GM18909 (cell line): ENCODE data around the gene ZFAND3.
"Not testable (repeated sequence)": the region's sequence is repeated elsewhere in the genome, so short reads cannot be mapped to it uniquely, and the experiment has no call there.

Source experiments
- ATAC-seq: cut with Tn5 transposase; IDR thresholded peaks from one replicate; pipeline ENCODE4 v1.9.1; 2021; ENCODE audit warnings: mild to moderate bottlenecking; ENCODE audit not compliant: unreplicated experiment, poor library complexity

Gene ZFAND3

DNA sequence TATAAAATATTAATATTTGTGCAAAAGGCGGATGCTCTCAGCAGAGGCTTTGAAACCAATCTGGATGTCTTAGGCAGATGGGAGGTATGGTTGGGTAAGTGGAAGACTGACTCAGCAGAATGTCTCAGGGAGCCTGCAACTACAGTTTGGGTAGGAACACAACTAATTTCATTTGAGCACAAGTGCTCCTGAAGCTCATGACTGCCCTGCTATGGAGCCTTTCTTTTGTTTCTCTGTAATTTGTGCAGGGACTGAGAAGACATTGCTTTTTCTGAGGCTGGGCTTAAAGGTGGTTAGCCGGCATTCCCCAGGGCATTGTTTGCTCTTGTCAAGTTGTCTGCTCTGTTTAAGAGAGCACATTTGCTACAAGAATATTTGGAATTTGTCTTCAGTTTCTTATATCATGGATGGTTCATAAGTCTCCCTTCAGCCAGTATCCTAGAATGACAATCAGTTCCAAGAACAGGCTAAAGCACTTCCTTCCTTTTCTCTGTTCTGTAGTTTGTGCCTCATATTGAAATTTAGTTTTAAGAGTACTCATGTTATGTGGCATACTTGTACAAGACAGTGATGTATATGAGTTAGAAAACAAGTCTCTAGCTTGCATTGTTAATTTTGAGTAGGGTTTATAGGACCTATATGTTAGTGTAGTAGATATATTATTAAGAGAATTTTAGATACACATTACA is 208.3 kb downstream of the ZFAND3 start:
- no peak for ATAC-seq

DNA sequence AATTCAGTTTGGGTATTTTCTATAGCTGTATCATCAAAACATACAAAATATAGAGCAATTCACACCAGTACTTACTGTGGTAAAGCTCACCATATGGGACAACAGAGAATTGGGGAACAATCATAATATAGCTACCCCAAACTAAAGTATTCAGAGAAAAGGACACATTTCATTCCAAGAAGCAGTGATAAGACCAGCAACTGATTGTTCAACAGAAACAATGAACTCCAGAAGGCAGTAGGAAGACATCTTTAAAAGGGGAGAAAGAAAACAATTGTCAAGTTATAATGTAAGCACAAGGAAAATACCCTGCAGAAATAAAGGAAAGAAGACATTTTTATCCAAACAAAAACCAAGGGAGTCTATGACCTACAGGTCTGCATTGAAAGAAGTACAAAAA is 210.9 kb downstream of the ZFAND3 start:
- ATAC-seq = no peak

DNA sequence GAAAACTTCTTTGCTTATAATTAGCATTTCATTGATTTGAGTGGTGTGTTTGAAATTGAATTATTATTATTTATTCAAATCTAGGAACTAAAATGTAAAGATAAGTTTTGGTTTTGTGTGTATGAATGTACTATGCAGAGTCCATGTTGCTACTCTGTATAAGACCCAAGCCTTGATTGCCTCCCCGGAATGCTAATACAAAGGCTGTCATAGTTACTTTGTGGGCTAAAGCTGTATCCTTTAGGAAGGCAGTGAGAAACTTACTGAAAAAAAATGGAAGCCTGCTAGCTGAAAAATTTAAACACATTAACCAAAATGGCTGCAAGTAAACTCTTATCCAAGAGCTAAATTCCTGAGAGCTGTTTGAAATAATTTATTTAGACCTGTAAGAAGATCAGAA is 213.3 kb downstream of the ZFAND3 start:
- no peak for ATAC-seq

DNA sequence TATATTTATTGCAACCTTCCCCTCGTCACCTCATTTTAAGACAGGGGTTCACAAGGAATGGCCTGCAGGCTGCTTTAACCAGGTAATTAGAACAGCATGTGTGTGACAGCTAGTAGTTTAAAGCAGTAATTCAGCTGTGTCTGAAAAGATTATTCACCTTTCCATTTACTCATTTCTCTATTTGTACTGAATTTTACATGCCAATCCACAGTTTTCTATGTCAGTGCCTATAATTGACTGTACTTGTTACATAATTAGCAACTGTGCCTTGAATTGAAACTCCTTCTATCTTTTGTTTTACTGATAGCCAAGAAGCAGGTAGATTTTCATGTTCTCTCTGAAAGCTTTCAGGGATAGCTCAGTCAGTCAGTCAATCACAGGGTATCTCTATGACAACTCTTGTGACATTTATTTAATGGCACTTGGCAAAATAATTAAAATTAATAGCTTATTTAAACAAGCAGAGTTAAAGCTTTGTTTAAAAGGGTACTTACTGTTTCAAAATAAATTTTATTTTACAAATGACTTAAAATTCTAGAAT is 214.0 kb downstream of the ZFAND3 start:
- ATAC-seq = no peak

DNA sequence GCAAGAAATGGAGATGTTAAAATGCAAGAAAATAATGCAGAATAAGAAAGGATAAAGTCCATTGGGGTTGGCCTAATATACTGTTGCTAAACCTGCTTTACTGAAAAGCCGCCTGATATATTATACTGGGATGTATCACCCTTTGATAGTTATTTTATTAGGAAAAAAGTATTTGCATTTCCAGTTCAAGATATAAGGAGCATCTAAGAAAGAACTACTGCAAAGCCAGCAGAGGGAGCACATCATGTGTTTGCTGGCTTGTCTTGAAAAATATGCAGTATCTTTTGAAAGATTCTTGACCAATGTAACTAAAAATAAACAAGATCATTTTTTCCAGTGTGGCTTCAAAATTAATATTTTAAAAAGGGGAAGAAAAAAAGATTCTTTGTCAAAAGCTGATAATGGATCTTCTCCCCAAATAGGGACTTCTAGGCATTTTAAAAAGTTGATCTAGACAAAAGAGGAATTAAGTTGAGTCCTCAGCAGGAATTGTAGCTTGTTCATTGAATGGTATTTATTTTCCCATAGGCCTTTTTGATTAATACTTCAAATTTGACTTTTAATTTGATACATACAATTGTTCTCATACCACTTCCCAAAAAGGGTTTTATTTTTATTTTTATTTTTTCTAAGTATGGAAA is 214.9 kb downstream of the ZFAND3 start:
- ATAC-seq = no peak

DNA sequence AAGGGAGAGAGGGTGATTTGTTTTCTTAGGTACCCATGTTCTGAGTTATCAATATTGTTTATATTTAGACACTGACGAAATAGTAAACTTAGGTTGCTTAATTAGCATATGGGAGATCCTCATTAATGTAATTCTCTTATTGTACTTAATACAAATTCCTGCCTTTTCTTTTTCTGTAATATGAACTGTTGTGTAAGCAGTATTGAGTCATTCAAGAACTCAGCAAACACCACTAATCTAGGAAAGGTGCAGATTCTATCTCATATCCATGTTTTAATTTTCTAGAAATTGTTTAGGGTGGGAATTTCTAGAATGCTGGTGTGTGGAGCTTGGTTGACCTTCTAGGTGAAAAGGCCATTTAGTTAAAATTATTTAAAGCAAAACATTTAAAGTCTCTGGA is 216.0 kb downstream of the ZFAND3 start:
- no peak for ATAC-seq

DNA sequence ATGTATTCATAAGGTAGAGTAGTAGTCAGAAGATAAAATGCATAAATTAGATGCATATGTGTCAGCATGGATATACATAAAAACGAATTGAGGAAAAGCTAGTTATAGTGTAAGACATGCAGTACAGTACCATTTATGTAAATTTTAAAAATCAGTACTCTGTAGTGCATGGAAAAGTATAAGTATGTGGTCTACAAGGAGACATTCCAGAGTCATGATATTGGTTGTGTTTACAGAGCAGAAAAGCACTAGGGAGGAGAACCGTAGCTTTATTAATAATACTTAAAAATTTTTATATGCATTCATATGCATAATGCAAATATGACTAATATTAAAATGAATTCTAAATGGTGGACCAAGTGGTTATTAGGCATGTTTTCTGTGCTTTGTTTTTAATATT is 220.0 kb downstream of the ZFAND3 start:
- ATAC-seq = no peak

DNA sequence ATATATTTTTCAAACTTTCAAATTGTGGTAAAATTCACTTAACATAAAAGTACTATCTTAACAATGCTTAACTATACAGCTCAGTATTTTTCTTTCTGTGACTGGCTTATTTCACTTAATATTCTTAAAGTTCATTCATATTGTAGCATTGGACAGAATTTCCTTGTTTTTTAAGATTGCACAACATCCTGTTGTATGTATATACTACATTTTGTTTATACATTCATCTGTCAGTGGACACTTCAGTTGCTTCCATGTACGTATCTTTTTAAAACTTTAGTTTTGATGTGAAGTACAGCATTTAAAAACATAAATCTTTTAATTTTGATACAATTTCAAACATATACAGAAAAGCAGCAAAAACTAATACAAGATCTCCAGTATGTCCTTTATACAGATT is 220.7 kb downstream of the ZFAND3 start:
- ATAC-seq = no peak

DNA sequence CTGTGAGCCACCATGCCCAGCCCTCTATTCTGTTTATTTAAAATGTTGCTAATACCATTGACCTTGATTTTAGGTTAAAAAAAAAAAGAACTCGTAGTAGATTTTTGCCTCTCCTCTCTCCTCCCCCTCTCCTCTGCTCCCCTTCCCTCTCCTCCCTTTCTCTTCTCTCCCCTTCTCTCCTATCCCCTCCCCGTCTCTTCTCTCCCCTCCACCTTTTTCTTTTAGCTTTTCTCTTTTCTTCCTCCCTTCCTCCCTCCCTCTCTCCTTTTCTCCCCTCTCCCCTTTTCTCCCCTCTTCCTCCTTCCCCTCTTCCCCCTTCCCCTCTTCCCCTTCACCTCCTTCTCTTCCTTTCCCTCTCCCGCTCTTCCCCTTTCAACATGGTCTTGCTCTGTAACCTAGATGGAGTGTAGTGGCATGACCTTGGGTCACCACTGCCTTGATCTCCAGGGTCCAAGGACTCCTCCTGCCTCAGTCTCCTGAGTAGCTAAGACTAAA is 223.8 kb downstream of the ZFAND3 start:
- no peak for ATAC-seq

DNA sequence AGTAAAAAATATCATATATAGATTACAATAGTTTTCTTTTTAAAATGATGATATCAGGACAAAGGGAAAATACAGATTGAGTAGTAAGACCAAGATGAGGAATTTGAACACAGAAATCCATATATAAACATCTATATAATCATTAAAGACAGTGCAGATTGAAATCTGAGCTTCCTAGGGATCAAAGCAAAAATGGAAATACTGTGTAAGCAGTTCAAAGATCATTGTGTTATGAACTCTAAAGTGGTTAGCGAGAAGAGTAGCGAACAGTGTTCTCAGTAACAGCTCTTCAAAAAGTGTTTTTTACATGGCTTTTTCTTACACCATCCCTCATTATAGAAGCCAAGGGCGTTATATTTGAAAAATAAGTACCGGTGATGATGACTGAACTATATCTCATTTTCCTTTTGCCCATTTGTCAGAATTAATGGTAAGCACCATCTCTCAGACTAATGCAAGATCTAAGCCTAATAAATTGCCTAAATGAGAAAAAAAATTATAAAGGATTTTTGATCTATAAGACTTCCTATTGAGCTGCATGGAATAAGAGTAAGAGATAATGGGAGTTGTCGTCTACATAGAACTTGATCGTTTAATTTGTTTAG is 226.3 kb downstream of the ZFAND3 start:
- ATAC-seq = no peak

DNA sequence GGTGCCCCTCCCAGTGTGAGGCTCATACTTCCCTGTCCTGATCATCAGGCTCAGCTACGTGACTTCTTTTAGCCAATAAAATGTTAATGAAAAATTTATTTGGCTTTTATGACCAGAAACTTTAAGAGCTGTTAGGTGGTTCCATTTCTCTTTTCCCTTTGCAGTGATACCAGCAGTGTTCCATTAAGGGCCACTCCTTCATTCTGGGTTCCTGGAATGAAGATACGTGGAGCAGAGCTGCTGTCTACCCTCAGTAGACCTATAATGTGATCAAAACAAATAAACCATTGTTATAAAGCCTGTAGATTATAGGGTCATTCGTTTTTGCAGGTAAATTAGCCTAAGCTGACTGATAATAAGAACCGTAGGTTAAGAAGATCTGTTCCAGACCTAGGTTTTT is 228.0 kb downstream of the ZFAND3 start:
- ATAC-seq = no peak

DNA sequence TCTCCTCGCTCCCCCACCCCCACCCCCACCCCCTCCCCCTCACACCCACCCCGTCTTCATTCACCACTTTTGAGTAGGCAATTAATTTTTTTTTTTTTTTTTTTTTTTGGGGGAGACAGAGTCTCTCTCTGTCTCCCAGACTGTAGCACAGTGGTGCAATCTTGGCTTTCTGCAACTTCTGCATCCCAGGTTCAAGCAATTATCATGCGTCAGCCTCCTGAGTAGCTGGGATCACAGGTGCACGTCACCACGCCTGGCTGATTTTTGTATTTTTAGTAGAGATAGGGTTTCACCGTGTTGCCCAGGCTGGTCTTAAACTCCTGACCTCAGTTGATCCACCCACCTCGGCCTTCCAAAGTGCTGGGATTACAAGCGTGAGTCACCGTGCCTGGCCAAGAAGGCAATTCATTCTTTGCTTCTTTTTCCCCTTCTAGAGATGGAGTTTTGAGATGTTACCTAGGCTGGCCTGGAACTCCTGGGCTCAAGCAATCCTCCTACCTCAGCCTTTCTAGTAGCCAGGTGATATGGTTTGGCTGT is 230.4 kb downstream of the ZFAND3 start:
- ATAC-seq = not testable (repeated sequence)

DNA sequence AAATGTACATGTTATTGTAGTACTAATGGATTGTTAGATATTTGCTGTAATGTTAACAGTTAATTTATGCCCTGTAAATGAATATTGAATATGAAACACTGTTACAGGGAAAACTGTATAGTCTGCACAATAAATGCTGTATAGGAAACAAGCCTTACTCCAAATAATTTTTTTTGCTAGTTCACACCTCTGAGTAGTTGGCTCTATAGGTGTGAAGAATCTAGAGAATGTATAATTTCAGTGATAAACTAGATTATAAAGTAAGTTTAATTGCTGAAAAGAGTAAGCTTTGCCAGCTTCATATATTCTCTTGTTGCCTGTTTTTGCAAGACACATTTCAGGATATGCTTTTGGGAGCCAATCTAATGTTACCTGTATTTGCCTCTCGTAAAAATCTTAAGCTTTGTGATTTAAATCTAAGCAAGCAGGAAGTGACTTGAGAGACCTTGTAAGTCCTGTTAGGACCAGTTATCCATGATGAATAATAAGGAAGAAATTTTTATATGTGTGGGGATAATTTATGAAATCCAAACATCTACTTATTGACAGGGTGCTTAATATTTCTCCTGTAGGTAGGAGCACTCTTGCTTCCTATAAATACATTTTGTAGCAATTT is 232.4 kb downstream of the ZFAND3 start:
- ATAC-seq = no peak

DNA sequence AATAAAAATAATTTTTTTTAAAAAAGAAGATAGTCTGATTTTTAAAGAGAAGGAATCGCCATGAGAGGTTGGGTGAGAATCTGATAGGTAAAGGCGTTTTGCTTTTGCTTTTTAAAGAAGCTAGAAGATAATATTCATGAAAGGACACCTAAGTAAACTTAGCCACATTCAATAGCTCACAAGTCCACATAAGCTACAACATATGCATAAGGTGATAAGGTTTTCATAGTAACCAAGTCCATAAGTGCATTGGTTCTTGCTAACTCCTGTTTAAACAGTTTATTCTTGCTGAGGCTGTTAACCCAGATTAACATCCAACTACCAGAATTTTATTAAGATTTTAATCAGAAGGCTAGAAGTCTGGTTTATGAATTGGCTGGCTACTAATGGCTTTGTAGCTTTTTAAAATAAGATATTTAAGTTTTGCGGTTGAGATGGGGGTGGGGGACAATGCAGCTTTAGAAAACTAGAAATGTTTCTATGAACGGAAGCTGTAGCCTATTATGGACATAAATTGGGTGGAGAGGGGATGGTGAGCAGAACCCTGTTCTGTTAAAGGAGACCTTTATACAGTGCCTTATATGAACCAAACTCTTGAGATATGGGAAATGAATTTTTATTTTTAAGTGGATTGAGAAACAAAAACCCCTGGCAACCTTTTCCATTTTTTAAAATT is 235.1 kb downstream of the ZFAND3 start:
- ATAC-seq = no peak

DNA sequence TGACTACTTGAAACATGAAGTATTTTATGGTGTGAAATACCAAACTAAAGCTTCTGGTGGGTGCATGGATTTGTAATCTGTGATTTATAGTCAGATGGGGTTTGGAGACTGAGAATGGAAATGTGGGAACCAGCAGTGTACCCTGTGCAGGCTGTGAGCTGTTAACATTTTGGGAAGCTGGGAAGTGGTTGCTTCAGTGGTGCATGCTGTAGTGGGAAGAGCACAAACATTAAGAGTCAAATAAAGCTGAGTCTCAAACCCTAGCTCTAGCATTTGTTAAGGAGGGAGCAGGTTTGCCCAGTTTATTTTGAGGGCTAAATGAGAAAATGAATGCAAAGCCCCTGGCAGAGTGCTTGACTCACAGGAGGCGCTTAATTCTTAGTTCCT is 235.7 kb downstream of the ZFAND3 start:
- no peak for ATAC-seq

DNA sequence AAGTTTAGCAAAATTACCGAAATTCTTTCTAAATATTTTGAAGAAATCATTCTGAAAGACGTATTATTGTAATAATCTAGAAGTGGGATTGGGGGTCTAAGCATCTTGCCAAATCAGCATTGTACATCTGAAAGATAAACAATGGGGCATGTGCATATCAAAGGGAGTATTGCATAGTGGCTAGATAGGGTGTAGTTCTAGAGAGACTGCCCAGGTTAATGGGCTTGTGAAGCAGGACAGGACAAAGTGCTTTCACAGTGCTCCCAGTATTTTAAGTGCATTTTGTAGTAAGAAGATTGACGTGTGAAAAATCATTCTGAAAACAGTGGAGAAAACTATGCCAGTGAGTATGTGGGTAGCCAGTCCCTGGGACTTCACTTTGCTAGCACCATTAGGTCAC is 236.8 kb downstream of the ZFAND3 start:
- no peak for ATAC-seq

DNA sequence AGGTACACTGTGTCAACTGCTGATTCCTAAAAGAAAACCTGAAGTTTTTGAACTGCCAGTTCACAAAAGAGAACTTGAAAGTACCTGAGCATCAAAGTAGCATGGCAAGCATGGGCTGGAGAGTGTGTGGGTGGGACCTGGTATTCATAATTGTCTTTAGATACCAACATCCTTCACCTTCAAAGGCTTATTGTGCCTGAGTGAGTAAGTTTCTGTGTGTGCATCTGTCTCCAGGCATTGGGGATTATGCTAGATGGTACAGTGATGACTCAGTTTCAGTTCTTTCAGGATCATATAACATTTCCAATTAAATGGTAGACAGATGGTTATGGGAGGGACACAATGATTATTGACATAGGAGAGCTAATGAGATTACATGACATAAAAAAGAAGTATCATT is 238.5 kb downstream of the ZFAND3 start:
- ATAC-seq = no peak

DNA sequence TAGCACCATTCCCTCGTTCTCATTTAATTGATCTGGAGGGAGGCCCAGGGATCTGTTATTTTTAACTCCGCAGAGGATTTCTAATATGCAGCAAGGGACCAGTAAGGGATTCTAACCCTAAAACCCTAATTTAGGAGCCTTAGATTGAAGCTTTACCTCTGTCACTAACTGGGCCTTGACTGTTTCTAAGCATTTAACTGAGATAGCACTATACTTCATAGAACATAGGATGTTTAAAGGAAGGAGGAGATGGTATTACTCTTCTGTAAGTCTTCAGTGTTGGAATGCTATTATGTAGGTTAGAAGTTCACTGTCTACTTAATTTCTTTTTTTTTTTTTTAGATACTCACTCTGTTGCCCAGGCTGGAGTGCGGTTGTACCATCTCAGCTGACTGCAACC is 242.5 kb downstream of the ZFAND3 start:
- ATAC-seq = no peak

DNA sequence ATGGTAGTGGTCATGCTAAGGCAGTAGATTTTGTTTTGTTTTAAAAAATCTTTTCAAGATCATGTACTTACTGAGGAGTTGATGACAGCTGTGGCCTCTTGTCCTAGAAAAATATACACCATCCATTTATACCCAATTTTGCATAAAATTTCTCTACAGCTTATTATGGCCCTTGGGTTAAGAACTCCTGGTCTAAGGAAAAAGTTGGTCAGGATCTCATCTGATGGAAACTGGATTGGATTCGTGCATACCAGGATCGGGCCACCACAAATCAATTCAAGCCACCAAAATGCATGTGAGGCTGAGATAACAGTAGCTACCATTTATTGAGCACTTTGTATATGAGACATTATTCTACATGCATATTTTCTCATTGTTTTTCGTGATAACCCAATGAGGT is 244.4 kb downstream of the ZFAND3 start:
- ATAC-seq = no peak

DNA sequence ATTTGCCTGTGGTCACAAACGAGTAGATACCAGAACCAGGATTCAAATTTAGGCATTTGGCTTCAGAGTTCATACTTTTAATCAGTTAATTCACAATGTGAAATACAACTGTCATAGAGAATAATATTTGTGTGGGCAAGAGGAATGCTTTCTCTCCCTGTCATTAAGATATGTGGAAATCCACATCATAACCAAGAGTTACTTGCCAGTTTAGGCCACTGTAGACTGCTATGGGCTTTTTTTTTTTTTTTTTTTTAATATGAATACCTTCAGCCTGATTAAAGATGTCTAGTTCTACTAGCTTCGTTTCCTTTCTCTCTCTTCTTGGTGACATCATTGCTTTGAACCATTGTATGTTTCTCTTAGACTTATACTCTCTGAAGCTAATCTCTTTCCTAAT is 244.9 kb downstream of the ZFAND3 start:
- ATAC-seq = no peak
